Measurements from ENCODE around the gene SPTBN1. TPM values are rescaled to one million over a fixed set of nuclear protein-coding genes. Genes with fewer than 3 reads are reported as not detected.
A peak's percentile ranks its signal among the peaks of the same experiment; 100 is the strongest.

SPTBN1 gene
- total RNA-seq, 1 experiment from 2014 or later = 204 TPM

DNA sequence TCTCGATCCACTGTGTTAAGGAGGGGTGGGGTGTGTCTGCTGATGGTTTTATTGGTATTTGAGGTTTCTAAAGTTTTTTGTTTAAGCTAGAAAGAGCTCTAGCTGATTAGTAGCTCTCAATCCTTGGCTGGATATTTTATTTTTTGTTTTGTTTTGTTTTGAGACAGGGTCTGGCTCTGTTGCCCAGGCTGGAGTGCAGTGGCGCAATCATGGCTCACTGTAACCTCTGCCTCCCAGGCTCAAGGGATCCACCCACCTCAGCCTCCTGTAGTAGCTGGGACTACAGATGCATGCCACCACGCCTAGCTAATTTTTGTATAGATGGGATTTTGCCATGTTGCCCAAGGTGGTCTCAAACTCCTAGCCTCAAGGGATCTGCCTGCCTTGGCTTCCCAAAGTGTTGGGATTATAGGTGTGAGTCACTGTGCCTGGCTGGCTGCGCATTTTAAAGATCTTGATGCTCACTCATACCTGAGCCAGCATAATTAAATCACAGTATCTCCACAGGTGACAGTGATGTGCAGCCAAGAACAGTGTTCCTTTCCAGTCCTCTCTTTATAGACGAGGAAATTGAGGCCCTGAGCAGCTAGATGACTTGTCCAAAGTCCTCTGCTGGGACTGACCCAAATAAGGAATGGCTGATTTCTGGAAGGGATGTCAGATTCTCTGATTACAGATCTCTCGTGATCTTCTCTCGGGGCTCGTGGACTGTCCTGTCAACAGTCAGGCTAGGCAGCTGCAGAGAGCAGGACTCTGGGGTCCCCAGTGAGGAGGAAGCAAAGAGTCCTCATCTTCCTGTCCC, 44.5 kb downstream of the SPTBN1 start:
- ATAC-seq = no peak
- Mint-ChIP-seq H3K4me1 (peaks cover 70% of the 10 kb centered on the region), H3K4me3 (no peak overlapping the region), H3K27me3 (ENCODE audit: low read depth) (no peaks in the 10 kb centered on the region), H3K27ac (no peak overlapping the region), H3K9me3 (no peaks in the 10 kb centered on the region), H3K36me3 (no peaks in the 10 kb centered on the region)
- ChIA-PET CTCF (interaction anchor here (0.9 to 1.6 kb wide), 2 partner anchors 221 to 294 kb away, joined by 3 read pairs; no protein-coding TSS in a partner anchor), POLR2A (interaction anchor here (0.5 kb wide), 1 partner anchor 51 kb away, joined by 3 read pairs; no protein-coding TSS in a partner anchor)
- no peak for DNase-seq (ENCODE audit: low spot score)
- TF ChIP-seq ZNF121 (CRISPR knock-in tag; IDR thresholded peaks at IDR 0.05) = peak; percentile 94
- TF ChIP-seq ZSCAN18 (CRISPR knock-in tag; IDR thresholded peaks at IDR 0.05) = no peak
- TF ChIP-seq JAZF1 (CRISPR knock-in tag; IDR thresholded peaks at IDR 0.05) = no peak

- CTCF ChIA-PET = interaction anchor here (0.5 to 2.6 kb wide), 31 partner anchors 9 to 635 kb away, joined by 3 to 14 read pairs (median 4); a partner anchor contains a TSS
- ATAC-seq = no peak
- DNase-seq (ENCODE audit: low spot score) = no peak
- Mint-ChIP-seq H3K4me3 (no peak overlapping the region), H3K36me3 (no peaks in the 10 kb centered on the region), H3K9me3 (no peaks in the 10 kb centered on the region), H3K27me3 (ENCODE audit: low read depth) (no peaks in the 10 kb centered on the region), H3K27ac (peak overlapping the region; percentile 24; the same call in 1 of the 2 replicates), H3K4me1 (peaks cover 56% of the 10 kb centered on the region)
- TF ChIP-seq ZNF423 (CRISPR knock-in tag; IDR thresholded peaks at IDR 0.05) (no peak), RELA (CRISPR knock-in tag; IDR thresholded peaks at IDR 0.05; ENCODE audit: borderline replicate concordance) (no peak), ETV6 (CRISPR knock-in tag; IDR thresholded peaks at IDR 0.05) (no peak), ZNF512 (CRISPR knock-in tag; IDR thresholded peaks at IDR 0.05; ENCODE audit: borderline replicate concordance) (no peak), ATF6 (CRISPR knock-in tag; IDR thresholded peaks at IDR 0.05) (no peak), NFATC4 (CRISPR knock-in tag; IDR thresholded peaks at IDR 0.05) (no peak), IRF2 (CRISPR knock-in tag; IDR thresholded peaks at IDR 0.05; ENCODE audit: borderline replicate concordance, low read depth) (no peak), ZNF138 (CRISPR knock-in tag; conservative IDR thresholded peaks at IDR 0.05) (no peak), GABPB1 (CRISPR knock-in tag; IDR thresholded peaks at IDR 0.05) (no peak), ZNF396 (CRISPR knock-in tag; IDR thresholded peaks at IDR 0.05; ENCODE audit: borderline replicate concordance) (no peak), TCF7 (CRISPR knock-in tag; IDR thresholded peaks at IDR 0.05; ENCODE audit: low read depth) (no peak), ZMAT4 (CRISPR knock-in tag; IDR thresholded peaks at IDR 0.05) (no peak), ZNF532 (CRISPR knock-in tag; IDR thresholded peaks at IDR 0.05; ENCODE audit: borderline replicate concordance) (no peak), ESRRA (CRISPR knock-in tag; IDR thresholded peaks at IDR 0.05; ENCODE audit: borderline replicate concordance) (no peak), MYBL2 (CRISPR knock-in tag; IDR thresholded peaks at IDR 0.05) (no peak), OVOL2 (CRISPR knock-in tag; IDR thresholded peaks at IDR 0.05; ENCODE audit: borderline replicate concordance) (no peak)
- TF ChIP-seq, protein P1, sequence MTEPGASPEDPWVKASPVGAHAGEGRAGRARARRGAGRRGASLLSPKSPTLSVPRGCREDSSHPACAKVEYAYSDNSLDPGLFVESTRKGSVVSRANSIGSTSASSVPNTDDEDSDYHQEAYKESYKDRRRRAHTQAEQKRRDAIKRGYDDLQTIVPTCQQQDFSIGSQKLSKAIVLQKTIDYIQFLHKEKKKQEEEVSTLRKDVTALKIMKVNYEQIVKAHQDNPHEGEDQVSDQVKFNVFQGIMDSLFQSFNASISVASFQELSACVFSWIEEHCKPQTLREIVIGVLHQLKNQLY (CRISPR knock-in tag; IDR thresholded peaks at IDR 0.05) = no peak
- TF ChIP-seq, protein P2, sequence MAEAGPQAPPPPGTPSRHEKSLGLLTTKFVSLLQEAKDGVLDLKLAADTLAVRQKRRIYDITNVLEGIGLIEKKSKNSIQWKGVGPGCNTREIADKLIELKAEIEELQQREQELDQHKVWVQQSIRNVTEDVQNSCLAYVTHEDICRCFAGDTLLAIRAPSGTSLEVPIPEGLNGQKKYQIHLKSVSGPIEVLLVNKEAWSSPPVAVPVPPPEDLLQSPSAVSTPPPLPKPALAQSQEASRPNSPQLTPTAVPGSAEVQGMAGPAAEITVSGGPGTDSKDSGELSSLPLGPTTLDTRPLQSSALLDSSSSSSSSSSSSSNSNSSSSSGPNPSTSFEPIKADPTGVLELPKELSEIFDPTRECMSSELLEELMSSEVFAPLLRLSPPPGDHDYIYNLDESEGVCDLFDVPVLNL (CRISPR knock-in tag; IDR thresholded peaks at IDR 0.05; ENCODE audit: borderline replicate concordance, low read depth) = no peak
- POLR2A ChIA-PET = interaction anchor here (0.6 kb wide), 1 partner anchor 389 kb away, joined by 4 read pairs; no protein-coding TSS in a partner anchor
These were observed 46.6 kb downstream of the SPTBN1 start for GRCh38 chr2:54502731-54503130.

Data from WTC11 (cell line).